CD4-positive, alpha-beta T cell treated with Interleukin-1 beta for 1 hour (primary cell): ENCODE results near the gene RANBP1.

ENCODE experiments used
- DNase-seq, 2 donors: peaks; one replicate each; pipeline ENCODE4 v3.0.0-alpha.2; 2020 to 2022

The RANBP1 gene

GRCh38 chr22:20138868-20139267, 23.0 kb downstream of the RANBP1 start:
- DNase-seq: no peak

- no peak for DNase-seq
Measured at GRCh38 chr22:20139391-20140106, 23.6 kb downstream of the RANBP1 start.

GRCh38 chr22:20140107-20140445, 24.2 kb downstream of the RANBP1 start:
- DNase-seq: no peak

GRCh38 chr22:20140521-20140964, 24.6 kb downstream of the RANBP1 start:
- DNase-seq: no peak

- no peak for DNase-seq
Measured at GRCh38 chr22:20141186-20142077, 25.5 kb downstream of the RANBP1 start.

- DNase-seq: no peak
Measured at GRCh38 chr22:20142711-20143621, 27.1 kb downstream of the RANBP1 start.

- DNase-seq: no peak
Measured at GRCh38 chr22:20143883-20144665, 28.2 kb downstream of the RANBP1 start.

GRCh38 chr22:20145206-20145831, 29.4 kb downstream of the RANBP1 start:
- no peak for DNase-seq

GRCh38 chr22:20145832-20146223, 29.9 kb downstream of the RANBP1 start:
- DNase-seq: no peak

GRCh38 chr22:20146777-20147176, 30.9 kb downstream of the RANBP1 start:
- no peak for DNase-seq

GRCh38 chr22:20147237-20147988, 31.5 kb downstream of the RANBP1 start:
- DNase-seq: no peak

GRCh38 chr22:20148414-20148813, 32.5 kb downstream of the RANBP1 start:
- DNase-seq: no peak

GRCh38 chr22:20149257-20150250, 33.6 kb downstream of the RANBP1 start:
- DNase-seq: no peak

- no peak for DNase-seq
Measured at GRCh38 chr22:20150381-20151275, 34.7 kb downstream of the RANBP1 start, which contains the start of gene CCDC188. Gene CCDC188, minus strand, starts transcription at chr22:20151055. Its CDS starts 69 bp downstream, at chr22:20150986.

GRCh38 chr22:20151276-20151588, 35.3 kb downstream of the RANBP1 start:
- DNase-seq: no peak

GRCh38 chr22:20152464-20152890, 36.6 kb downstream of the RANBP1 start:
- DNase-seq: no peak

GRCh38 chr22:20153945-20154344, 38.0 kb downstream of the RANBP1 start:
- no peak for DNase-seq

GRCh38 chr22:20154602-20155187, 38.8 kb downstream of the RANBP1 start:
- no peak for DNase-seq
